Measurements from ENCODE around the gene UGT1A9. TPM values are rescaled to one million over a fixed set of nuclear protein-coding genes. Genes with fewer than 3 reads are reported as not detected.

Gene UGT1A9
- total RNA-seq, 4 donors from 2014 or later, result not detected

DNA sequence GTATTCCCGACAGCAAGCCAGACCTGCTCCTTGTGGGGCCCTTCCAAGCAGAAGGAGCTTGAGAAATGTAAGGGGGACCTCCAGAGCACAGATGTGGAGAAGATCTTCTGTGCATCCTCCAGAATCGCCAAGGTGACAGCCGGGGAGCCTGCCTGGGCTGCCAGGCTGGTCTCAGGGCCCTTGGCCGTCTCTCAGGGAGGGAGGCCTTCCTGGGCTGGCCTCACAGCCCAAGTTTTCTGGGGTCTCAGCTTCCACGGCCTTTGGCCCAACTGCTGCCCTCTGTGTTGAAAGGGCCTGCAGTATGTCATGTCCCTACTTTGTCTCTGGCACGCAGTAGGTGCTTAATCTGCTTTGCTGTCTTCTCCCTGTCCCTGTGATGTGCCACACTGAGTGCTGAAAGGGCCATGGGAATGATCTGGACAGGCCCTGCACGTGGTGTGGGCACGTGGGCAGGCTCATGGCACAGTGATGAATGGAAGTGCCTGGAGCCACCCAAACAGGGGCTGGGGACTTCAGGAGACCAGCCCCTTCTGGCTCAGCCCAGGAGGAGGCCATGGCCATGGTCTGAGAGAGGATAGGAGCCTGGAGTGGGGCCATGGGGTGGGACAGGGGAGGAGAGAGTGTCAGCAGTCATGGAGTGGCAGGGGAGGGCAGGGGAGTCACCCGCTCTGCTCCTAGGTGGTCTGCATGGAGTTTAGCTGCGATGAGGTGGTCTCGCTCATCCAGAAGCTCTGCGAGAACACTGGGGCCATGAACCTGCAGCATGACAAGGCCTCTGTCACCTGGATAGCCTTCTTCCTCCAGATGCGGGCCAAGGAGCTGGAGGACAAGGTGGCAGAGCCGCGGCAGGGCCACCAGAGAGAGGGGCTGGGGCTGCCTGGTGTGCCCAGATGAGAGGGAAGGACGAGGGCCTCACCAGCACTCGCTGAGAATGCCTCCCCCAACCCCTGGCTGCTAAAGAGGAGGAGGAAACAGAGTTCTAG, 147.2 kb downstream of the UGT1A9 start:
- Histone ChIP-seq H3K9me3 (no peaks in the 10 kb centered on the region), H3K27ac (no peak overlapping the region), H3K4me3 (replicated peaks in 1 of 3) (no peak overlapping the region), H3K36me3 (no peaks in the 10 kb centered on the region), H3K4me1 (no peaks in the 10 kb centered on the region), H3K27me3 (no peaks in the 10 kb centered on the region)
- no peak for TF ChIP-seq CTCF (IDR thresholded peaks at IDR 0.05)
- TF ChIP-seq POLR2A (IDR thresholded peaks at IDR 0.05), result no peak
- WGBS, 2 donors, result 81 to 82% methylated on average over 14 to 17 of the region's 17 CpGs
- intact Hi-C loops (cut with DNase I), result no loop called here
- no peak for DNase-seq

GRCh38 chr2:233819884-233820773, 148.4 kb downstream of the UGT1A9 start:
- H3K4me1 ChIP-seq, result no peaks in the 10 kb centered on the region
- H3K9me3 ChIP-seq, result no peaks in the 10 kb centered on the region
- no peaks in the 10 kb centered on the region for H3K27me3 ChIP-seq
- intact Hi-C loops (cut with DNase I), result no loop called here
- H3K36me3 ChIP-seq, result no peaks in the 10 kb centered on the region
- no peak overlapping the region for H3K4me3 ChIP-seq (replicated peaks in 1 of 3)
- WGBS, 2 donors, result 81 to 96% methylated on average over 5 to 7 of the region's 18 CpGs
- no peak overlapping the region for H3K27ac ChIP-seq
- TF ChIP-seq POLR2A (IDR thresholded peaks at IDR 0.05) (no peak), CTCF (IDR thresholded peaks at IDR 0.05) (no peak)
- no peak for DNase-seq

DNA sequence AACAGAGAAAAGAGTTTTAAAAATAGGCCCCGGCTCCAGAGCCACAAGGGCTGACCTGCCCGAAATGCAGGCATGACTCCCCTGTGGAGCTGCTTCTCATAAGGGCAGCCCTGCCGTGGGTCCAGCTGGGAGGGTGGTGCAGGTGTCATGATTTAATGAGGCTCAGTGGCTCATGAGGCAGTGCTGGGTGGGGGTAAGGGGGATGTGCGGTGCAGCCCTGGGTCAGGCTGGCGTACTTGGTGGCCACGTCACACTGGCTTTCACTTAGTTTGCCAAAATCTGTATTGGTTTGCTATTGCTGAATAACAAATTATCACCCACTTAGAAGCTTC, 149.0 kb downstream of the UGT1A9 start:
- no peaks in the 10 kb centered on the region for H3K4me1 ChIP-seq
- no peak for TF ChIP-seq POLR2A (IDR thresholded peaks at IDR 0.05)
- TF ChIP-seq CTCF (IDR thresholded peaks at IDR 0.05), result no peak
- no peak for DNase-seq
- H3K27me3 ChIP-seq, result no peaks in the 10 kb centered on the region
- intact Hi-C loops (cut with DNase I), result no loop called here
- no peaks in the 10 kb centered on the region for H3K36me3 ChIP-seq
- no peak overlapping the region for H3K4me3 ChIP-seq (replicated peaks in 1 of 3)
- H3K9me3 ChIP-seq, result no peaks in the 10 kb centered on the region
- H3K27ac ChIP-seq, result no peak overlapping the region
- WGBS, 2 donors, result 78 to 88% methylated on average over 6 of the region's 6 CpGs

GRCh38 chr2:233821196-233821595, 149.5 kb downstream of the UGT1A9 start:
- intact Hi-C loops (cut with DNase I), result no loop called here
- H3K9me3 ChIP-seq, result no peaks in the 10 kb centered on the region
- no peaks in the 10 kb centered on the region for H3K4me1 ChIP-seq
- H3K27me3 ChIP-seq, result no peaks in the 10 kb centered on the region
- no peak overlapping the region for H3K4me3 ChIP-seq (replicated peaks in 1 of 3)
- H3K27ac ChIP-seq, result no peak overlapping the region
- no peaks in the 10 kb centered on the region for H3K36me3 ChIP-seq
- no peak for TF ChIP-seq POLR2A (IDR thresholded peaks at IDR 0.05)
- no peak for TF ChIP-seq CTCF (IDR thresholded peaks at IDR 0.05)
- no peak for DNase-seq
- 87 to 89% methylated on average over 3 of the region's 3 CpGs for WGBS, 2 donors

All from thyroid gland (tissue), 4 donors.